GM23338 (cell line): Measurements from ENCODE around the gene ST6GALNAC3.

Experiments
- CTCF ChIP-seq, 2 experiments: fragments of 200-600 bp in 1 of 2; sonication (generic) in 1 of 2; conservative IDR thresholded peaks; 2 replicates each; pipeline versions ENCODE4 v1.5.1 to v1.6.1; 2016 to 2017; ENCODE audit warnings: antibody characterized with exemption in 2 of 2, low read depth in 2 of 2, mild to moderate bottlenecking in 2 of 2, moderate library complexity in 1 of 2
- EZH2phosphoT487 ChIP-seq: fragments of 200-600 bp; sonication (generic); IDR thresholded peaks from one replicate; pipeline ENCODE4 v1.8.1; 2018; ENCODE audit warnings: antibody characterized with exemption; ENCODE audit not compliant: unreplicated experiment

DNA sequence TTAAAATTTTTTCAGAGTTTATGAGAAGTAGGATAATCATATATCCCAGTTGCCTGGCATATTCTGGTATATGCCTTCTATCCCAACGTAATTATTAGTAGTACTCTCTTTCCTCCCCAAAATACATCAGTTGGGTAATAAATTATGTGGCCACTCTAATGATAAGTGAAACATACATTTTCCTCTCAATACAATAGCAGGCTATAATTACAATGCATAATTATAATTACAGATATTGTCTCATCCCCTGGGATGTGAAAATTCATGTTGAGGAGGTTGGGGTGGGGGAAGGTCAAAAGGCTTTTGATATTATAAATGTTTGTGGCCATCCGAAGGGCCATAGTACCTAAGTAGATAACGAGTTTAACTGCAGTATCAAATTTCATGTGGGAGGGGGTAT is 277.1 kb downstream of the ST6GALNAC3 start:
- TF ChIP-seq CTCF (conservative IDR thresholded peaks at IDR 0.05; ENCODE audit: low read depth in 2 of 2) (no peak), EZH2phosphoT487 (no peak)
